Kidney capillary endothelial cell (primary cell): Measurements from ENCODE around the gene ATF1.
"Not testable (repeated sequence)": the region's sequence is repeated elsewhere in the genome, so short reads cannot be mapped to it uniquely, and the experiment has no call there.

Experiments used
- DNase-seq: peaks from one replicate; pipeline ENCODE4 v3.0.0-alpha.2; 2018; ENCODE audit warnings: low spot score

Gene ATF1

GRCh38 chr12:50753232-50753769, 10.6 kb upstream of the ATF1 start:
- DNase-seq, result no peak

DNA sequence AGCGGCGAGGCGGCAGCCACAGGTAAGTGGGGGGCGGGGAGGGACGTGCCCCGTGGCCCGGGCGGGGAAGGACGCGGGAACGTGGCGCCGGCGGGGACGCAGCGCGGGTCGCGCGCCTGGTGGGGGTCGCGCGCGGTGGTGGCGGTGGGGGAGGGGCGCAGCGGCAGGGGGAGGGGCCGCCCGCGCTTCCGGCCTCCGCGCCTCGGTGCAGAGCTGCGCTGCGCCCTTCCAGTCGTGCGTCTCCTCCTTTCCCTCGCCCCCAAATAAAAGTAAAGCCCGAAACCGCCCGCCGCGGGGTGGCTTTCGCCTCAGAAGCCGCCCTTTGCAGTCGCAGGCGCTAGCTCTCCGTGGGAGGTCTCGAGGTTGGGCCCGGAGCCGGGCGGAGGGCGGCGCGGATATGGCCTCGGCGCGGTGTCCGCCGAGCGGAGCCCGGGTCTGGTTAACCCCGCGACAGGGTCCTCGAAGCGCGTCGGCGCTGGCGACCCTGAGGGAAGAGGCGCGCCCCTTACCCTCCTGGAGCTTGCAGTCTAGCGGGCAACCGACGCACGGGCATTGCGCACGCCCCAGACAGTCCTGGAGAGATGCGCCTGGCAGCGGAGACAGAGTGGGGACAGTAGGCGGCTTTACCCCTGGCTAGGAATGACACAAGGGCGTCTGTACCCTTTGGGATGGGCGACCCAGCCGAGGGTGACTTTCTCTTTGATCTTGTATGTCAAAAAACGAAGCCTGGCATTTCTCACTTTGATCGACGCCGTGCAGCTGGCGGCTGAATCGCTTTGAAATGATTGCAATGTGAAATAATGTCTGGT, 589 bp downstream of the ATF1 start:
- DNase-seq, result peak; percentile 36

DNA sequence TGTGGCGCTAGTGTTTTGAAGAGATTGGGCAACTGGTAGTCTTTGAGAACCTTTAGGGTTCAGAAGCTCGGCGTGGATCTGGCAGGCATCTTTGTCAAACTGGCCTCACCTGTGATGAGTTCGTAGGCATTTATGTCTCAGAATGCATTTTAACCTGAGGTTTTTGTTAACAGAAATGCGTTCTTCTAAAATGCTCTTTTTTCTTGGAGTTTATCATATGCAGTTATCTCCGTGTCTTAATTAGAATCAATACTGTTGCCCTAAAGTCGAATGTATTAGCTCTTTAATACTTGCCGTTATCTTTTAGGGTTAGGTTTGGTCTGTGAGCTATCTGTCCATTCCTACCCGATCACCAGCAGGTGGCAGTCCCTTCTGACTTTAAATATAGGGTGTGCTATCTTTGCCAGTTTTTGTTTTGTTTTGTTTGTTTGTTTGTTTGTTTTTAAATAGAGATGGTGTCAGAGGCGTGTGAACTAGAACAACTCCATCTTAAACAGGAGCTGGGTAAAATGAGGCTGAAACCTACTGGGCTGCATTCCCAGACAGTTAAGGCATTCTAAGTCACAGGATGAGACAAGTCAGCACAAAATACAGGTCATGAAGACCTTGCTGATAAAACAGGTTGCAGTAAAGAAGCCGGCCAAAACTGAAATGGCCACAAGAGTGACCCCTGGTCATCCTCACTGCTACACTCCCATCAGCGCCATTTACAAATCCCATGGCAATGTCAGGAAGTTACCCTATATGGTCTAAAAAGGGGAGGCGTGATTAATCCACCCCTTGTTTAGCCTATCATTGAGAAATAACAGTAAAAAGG, 1.4 kb downstream of the ATF1 start:
- peak; percentile 57 for DNase-seq

DNA sequence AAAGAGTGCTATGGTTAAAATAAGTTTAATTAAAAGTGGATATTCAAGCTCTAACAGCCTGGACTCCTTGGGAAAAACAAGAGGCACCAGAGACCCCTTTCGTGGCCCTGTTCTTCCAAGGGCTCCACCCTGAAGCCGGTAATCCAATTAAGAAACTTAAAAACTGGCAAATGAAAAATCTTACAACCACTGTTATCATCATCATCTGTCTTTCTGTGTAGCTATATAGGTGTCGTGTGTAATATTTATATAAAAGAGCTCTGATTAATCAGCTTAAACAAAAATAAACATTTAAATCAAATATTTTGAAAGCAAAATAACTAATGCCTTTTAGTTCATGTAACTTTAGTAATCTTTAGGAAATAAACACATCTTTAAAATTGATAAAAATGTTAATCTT, 4.5 kb downstream of the ATF1 start:
- no peak for DNase-seq

- DNase-seq, result not testable (repeated sequence)
These were observed 4.9 kb downstream of the ATF1 start for GRCh38 chr12:50768813-50769212.

- DNase-seq, result no peak
These were observed 7.5 kb downstream of the ATF1 start for GRCh38 chr12:50771409-50771808.

GRCh38 chr12:50772470-50772869, 8.6 kb downstream of the ATF1 start:
- DNase-seq, result no peak

GRCh38 chr12:50772877-50773276, 9.0 kb downstream of the ATF1 start:
- no peak for DNase-seq

- no peak for DNase-seq
These were observed 11.3 kb downstream of the ATF1 start for GRCh38 chr12:50775251-50775650.

GRCh38 chr12:50776749-50777728, 13.1 kb downstream of the ATF1 start:
- DNase-seq, result no peak

GRCh38 chr12:50778663-50779590, 15.0 kb downstream of the ATF1 start:
- no peak for DNase-seq

GRCh38 chr12:50780013-50780412, 16.1 kb downstream of the ATF1 start:
- DNase-seq, result no peak

GRCh38 chr12:50784501-50784900, 20.6 kb downstream of the ATF1 start:
- DNase-seq, result no peak

GRCh38 chr12:50785406-50786001, 21.6 kb downstream of the ATF1 start:
- no peak for DNase-seq

GRCh38 chr12:50786498-50787231, 22.8 kb downstream of the ATF1 start:
- peak; percentile 95 for DNase-seq

DNA sequence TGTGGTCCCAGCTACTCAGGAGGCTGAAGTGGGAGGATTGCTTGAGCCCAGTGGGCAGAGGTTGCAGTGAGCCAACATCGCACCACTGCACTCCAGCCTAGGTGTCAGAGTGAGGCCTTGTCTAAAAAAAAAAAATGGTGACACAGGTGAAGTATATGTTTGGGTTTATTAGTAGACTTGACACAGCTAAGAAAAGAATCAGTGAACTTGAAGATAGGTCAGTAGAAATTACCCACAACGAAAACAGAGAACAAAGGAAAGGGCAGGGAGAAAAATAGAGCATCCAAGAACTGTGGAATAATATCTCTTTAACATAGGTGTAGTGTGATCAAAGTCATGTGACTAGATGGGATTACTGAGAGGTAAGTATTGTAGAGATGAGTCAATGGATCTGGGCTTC, 23.7 kb downstream of the ATF1 start:
- no peak for DNase-seq

DNA sequence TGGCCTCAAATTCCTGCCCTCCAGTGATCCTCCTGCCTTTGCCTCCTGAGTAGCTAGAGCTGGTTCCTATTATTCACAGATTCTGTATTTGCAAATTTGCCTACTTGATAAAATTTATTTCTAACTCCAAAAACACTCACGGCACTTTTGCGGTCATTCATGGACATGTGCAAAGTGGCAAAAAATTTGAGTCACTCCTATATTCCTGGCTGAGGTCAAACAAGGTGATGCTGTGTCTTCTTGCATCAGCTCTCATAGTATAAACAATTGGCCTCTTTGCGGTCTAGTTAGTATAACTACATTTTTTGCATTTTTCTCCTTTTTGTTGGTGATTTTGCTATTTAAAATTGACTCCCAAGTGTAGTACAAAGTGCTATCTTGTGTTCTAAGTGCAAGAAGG, 24.7 kb downstream of the ATF1 start:
- DNase-seq, result no peak

- DNase-seq, result no peak
These were observed 26.2 kb downstream of the ATF1 start for GRCh38 chr12:50790081-50790480.

DNA sequence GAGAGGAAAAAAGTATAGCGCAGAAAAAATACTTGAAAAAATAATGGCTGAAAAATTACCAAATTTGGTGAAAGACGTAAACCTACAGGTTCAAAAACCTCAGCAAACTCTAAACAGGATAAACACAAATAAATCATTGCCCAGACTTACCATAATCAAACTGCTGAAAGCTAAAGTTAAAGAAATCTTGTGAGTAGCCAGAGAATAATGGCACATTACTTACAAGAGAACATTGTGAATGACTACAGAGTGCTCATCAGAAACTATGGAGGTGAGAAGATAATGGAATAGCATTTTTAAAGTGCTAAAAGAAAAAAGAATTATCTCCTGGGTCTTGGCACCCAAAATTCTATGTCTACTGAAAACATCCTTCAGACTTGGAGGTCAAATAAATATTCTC, 36.0 kb downstream of the ATF1 start:
- no peak for DNase-seq
